RWPE1 (cell line): ENCODE results near the gene CLDN24.
A peak's percentile ranks its signal among the peaks of the same experiment; 100 is the strongest.

ENCODE experiments used
- CTCF ChIA-PET: fragments of 350-600 bp; sonication (Branson Sonifier 250); formaldehyde crosslinking; extraction: SDS; loops from one replicate; lab custom pipeline; 2021; lab: Yijun Ruan, JAX
- POLR2A ChIA-PET: fragments of 400-600 bp; formaldehyde crosslinking; extraction: SDS; loops from one replicate; lab custom pipeline; 2020; ENCODE audit warnings: antibody characterized with exemption; ENCODE audit not compliant: low non-redundant PET; lab: Yijun Ruan, JAX
- DNase-seq: peaks from one replicate; pipeline ENCODE4 v3.0.0; 2012; ENCODE audit warnings: low spot score
- H3K27ac ChIP-seq: fragments of 450-650 bp; 2 replicates; pipeline ENCODE4 v1.5.1; 2017
- TF ChIP-seq, protein P1 (sequence below): fragments of 450-650 bp; conservative IDR thresholded peaks from 2 replicates; pipeline ENCODE4 v1.5.1; 2017; ENCODE audit warnings: low read depth, mild to moderate bottlenecking

The CLDN24 gene

DNA sequence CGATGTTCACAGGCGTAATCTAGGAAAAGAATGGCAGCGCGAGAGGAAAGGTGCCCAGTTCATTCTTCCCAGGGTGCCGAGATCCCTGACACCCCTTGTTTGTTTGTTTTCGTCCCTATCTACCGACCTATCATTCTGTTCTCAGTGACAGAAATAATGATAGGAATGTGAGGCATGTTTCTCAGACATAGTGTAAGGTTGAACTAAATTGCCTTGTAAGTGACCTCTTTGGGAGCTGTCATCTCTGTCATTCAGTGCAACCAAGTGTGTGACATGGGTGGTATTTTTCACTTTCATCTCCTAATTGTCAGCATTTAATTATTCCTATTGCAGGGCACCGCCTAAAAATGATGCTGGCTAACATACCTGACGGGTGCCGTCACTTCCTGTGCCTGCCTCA is 26.5 kb downstream of the CLDN24 start:
- no peak overlapping the region for H3K27ac ChIP-seq
- ChIA-PET POLR2A (no interaction called here), CTCF (no interaction called here)
- no peak for DNase-seq
- TF ChIP-seq, protein P1, sequence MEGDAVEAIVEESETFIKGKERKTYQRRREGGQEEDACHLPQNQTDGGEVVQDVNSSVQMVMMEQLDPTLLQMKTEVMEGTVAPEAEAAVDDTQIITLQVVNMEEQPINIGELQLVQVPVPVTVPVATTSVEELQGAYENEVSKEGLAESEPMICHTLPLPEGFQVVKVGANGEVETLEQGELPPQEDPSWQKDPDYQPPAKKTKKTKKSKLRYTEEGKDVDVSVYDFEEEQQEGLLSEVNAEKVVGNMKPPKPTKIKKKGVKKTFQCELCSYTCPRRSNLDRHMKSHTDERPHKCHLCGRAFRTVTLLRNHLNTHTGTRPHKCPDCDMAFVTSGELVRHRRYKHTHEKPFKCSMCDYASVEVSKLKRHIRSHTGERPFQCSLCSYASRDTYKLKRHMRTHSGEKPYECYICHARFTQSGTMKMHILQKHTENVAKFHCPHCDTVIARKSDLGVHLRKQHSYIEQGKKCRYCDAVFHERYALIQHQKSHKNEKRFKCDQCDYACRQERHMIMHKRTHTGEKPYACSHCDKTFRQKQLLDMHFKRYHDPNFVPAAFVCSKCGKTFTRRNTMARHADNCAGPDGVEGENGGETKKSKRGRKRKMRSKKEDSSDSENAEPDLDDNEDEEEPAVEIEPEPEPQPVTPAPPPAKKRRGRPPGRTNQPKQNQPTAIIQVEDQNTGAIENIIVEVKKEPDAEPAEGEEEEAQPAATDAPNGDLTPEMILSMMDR = no peak

DNA sequence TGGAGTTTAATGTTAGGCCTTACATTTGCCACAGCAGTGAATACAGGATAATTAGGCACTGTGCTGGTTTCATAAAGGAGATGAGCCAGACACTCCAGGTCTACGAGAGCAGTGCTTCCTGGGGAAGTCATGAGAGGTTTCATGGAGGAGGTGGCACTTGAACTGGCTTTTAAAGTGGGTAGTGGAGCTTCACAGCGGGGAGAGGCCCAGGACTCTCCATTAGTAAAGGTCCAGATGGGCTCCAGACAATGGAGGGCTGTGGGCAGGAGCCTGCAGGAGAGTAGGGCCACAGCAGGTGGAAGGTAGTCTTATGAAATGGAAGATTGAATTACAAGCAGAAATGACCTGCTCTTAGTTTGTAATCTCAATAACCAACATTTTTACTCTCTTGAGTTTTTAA is 31.2 kb downstream of the CLDN24 start:
- no peak for DNase-seq

DNA sequence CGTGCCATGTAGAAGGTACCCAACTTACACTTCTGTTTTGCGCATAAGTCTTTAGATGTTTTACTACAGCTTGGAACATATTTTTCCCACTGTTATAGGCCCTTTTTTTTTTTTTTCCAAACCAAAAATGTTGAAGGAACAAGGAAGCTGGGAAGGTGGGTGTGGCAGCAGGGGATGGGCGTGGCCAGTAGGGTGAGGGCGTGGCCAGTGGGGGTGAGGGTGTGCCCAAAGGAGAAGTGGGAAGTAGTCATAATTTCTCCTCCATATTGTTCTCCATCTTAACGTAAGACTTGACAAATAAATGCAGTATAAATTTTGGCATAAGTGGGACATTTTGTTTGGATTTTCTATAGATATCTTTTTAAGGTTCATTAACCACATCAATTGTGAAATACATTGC is 32.5 kb downstream of the CLDN24 start:
- no peak overlapping the region for H3K27ac ChIP-seq
- TF ChIP-seq, protein P1 = no peak
- peak; percentile 23 for DNase-seq
- ChIA-PET POLR2A (no interaction called here), CTCF (no interaction called here)

More for the DNA sequence above, 31.2 kb downstream of the CLDN24 start:
- TF ChIP-seq, protein P1 = no peak
- no peak overlapping the region for H3K27ac ChIP-seq
- POLR2A ChIA-PET = no interaction called here
- CTCF ChIA-PET = interaction anchor here (0.6 kb wide), 1 partner anchor 205 kb away, joined by 5 read pairs; no protein-coding TSS in a partner anchor

DNA sequence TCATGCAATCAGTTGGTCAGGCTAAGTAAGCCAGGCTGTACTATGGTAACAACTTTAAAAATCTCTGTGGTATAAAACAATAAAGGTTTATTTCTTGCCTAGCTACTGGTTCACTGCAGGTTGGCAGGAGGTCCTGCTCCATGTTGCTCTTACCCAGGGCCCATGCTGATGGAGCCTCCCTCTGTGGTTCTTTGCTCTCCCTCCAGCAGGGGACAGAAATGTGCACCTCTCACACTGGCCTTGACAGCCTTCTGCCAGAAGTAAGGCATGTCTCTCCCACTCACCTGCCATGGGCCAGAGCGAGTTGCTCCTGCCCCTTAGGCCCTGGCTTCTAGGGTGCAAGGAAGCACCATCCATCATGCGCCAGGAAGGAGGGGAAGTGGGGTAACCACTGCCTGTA is 33.3 kb downstream of the CLDN24 start:
- POLR2A ChIA-PET = no interaction called here
- CTCF ChIA-PET = no interaction called here
- H3K27ac ChIP-seq = no peak overlapping the region
- TF ChIP-seq, protein P1 = no peak
- no peak for DNase-seq

DNA sequence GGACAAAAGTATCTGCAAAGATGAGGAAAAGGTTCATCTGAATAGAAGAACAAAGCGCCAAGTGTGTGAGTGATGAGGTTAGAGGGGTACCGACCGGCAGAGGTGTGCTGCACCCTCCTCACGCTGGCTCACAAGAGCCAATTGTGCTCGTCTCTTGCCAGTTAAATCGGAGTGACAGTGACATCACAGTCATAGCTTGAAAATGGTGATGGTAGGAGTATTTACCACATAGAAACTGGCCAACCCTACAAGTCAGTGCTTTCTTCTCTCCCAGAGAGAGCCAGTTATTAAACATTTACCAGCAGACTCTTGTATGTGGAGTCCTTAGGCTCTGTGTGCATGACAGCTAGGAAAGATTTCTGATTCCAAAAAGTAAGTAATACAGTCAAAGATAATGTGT is 34.5 kb downstream of the CLDN24 start:
- H3K27ac ChIP-seq = no peak overlapping the region
- TF ChIP-seq, protein P1 = no peak
- ChIA-PET CTCF (interaction anchor here (0.6 kb wide), 1 partner anchor 235 kb away, joined by 4 read pairs; no protein-coding TSS in a partner anchor), POLR2A (no interaction called here)
- DNase-seq = no peak

DNA sequence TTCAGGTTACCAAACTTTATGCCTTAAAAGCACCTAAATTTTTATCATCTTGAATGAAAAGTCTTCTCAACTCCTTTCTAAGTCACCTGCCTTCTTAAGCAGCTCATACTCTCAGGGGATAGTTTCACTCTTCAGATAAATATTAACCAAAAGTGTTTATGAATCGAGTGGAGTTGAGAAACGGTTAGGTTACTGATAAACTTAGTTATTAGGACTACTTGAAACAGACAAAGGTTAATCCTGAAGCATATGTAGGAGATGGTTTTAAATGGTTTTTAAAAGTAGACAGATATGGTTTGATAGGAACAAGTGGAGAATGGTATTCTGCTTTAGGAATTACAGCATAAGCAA is 34.9 kb downstream of the CLDN24 start:
- POLR2A ChIA-PET = no interaction called here
- H3K27ac ChIP-seq = no peak overlapping the region
- no peak for DNase-seq
- CTCF ChIA-PET = no interaction called here
- TF ChIP-seq, protein P1 = no peak
